K562 (cell line): Measurements from ENCODE around the gene DSCAM. TPM values are rescaled to one million over a fixed set of nuclear protein-coding genes. Genes with fewer than 3 reads are reported as not detected.

Experiments used
- ATAC-seq: fragments of 200-7000 bp; cut with Tn5 transposase; 3 replicates; pipeline ENCODE4 v1.9.1; 2020; ENCODE audit warnings: moderate library complexity
- BruUV-seq: library from RNA; stranded (reverse); fragments of 400-500 nt; replicated peaks from 2 replicates; lab custom pipeline; 2021; lab: Mats Ljungman, UMichigan
- CTCF ChIA-PET: fragments of 300-600 bp; formaldehyde crosslinking; extraction: SDS; loops from one replicate; lab custom pipeline; 2021; ENCODE audit warnings: low intra/inter-chr PET ratio; lab: Yijun Ruan, JAX
- POLR2A ChIA-PET: fragments of 300-600, 350-650 bp; sonication (Branson Sonifier 250); formaldehyde crosslinking; extraction: SDS; loops from one replicate; lab custom pipeline; 2021; ENCODE audit warnings: antibody characterized with exemption, inconsistent platforms; lab: Yijun Ruan, JAX
- DNase-seq, 4 experiments: peaks; one replicate each; pipeline versions ENCODE4 v3.0.0 to v3.0.0-alpha.2; 2011 to 2018; ENCODE audit warnings: low spot score in 3 of 4, mixed read lengths in 3 of 4; ENCODE audit errors: extremely low read depth in 1 of 4
- FAIRE-seq: peaks from 2 replicates; lab custom pipeline; 2011; peaks lifted over from hg19 to GRCh38; lab: Jason Lieb, UNC
- H2AFZ ChIP-seq: 2 replicates; pipeline ENCODE4 v1.6.0; 2011; ENCODE audit warnings: low read depth, low read length, control low read depth, inconsistent platforms
- H3K27ac ChIP-seq: fragments of 200-600 bp; 3 replicates; pipeline ENCODE4 v1.8.0; 2011; ENCODE audit warnings: low read depth, mild to moderate bottlenecking, control low read depth, inconsistent platforms, low read length, moderate library complexity, mixed read lengths; ENCODE audit errors: extremely low read depth
- H3K27me3 ChIP-seq, 2 experiments: fragments of 300-600 bp in 1 of 2; 2 replicates in 1 of 2; 3 replicates in 1 of 2; pipeline versions ENCODE4 v1.6.0 to v1.8.0; 2011; ENCODE audit warnings: inconsistent platforms in 2 of 2, low read length in 2 of 2, mild to moderate bottlenecking in 1 of 2, mixed read lengths in 1 of 2, moderate library complexity in 1 of 2; ENCODE audit not compliant: control insufficient read depth in 2 of 2, insufficient read depth in 2 of 2
- H3K36me3 ChIP-seq: fragments of 300-600 bp; 3 replicates; pipeline ENCODE4 v1.8.0; 2011; ENCODE audit warnings: mild to moderate bottlenecking, low read length, inconsistent platforms; ENCODE audit not compliant: control insufficient read depth, insufficient read depth
- H3K4me1 ChIP-seq, 2 experiments: fragments of 200-600 bp in 1 of 2; replicated peaks in 1 of 2; 2 replicates in 1 of 2; 3 replicates in 1 of 2; pipeline versions ENCODE4 v1.5.1 to v1.8.0; 2011; ENCODE audit warnings: inconsistent platforms in 2 of 2, low read length in 2 of 2, mild to moderate bottlenecking in 1 of 2, mixed read lengths in 1 of 2, moderate library complexity in 1 of 2; ENCODE audit not compliant: control insufficient read depth in 2 of 2, insufficient read depth in 2 of 2
- H3K4me2 ChIP-seq: 2 replicates; pipeline ENCODE4 v1.6.1; 2011; ENCODE audit warnings: low read length, control low read depth, inconsistent platforms, mixed read lengths; ENCODE audit not compliant: insufficient read depth
- H3K4me3 ChIP-seq: fragments of 200-600 bp; sonication (generic), shearing (Covaris generic); 2 replicates; pipeline ENCODE4 v1.5.1; 2016; ENCODE audit warnings: control low read depth, inconsistent platforms
- H3K79me2 ChIP-seq: fragments of 200-600 bp; 3 replicates; pipeline ENCODE4 v1.8.0; 2011; ENCODE audit warnings: low read length, inconsistent platforms; ENCODE audit not compliant: control insufficient read depth, insufficient read depth
- H3K9ac ChIP-seq, 2 experiments: 2 replicates each; pipeline versions ENCODE4 v1.6.0 to v1.6.1; 2011; ENCODE audit warnings: low read depth in 2 of 2, low read length in 2 of 2, control low read depth in 1 of 2, inconsistent platforms in 1 of 2, mild to moderate bottlenecking in 1 of 2, mixed read lengths in 1 of 2; ENCODE audit not compliant: insufficient read depth in 1 of 2
- H3K9me1 ChIP-seq: one replicate; pipeline ENCODE4 v1.6.0; 2011; ENCODE audit warnings: inconsistent platforms, mild to moderate bottlenecking, low read length, moderate library complexity; ENCODE audit not compliant: control insufficient read depth, insufficient read depth
- H3K9me3 ChIP-seq: replicated peaks from 2 replicates; pipeline ENCODE4 v1.5.1; 2011; ENCODE audit warnings: low read depth, low read length, inconsistent platforms; ENCODE audit not compliant: control insufficient read depth, insufficient read depth
- H4K20me1 ChIP-seq: replicated peaks from 2 replicates; pipeline ENCODE4 v1.6.1; 2011; ENCODE audit warnings: low read length, inconsistent platforms, mixed read lengths; ENCODE audit not compliant: control insufficient read depth, insufficient read depth
- ETV6 ChIP-seq, 3 experiments: fragments of 150-350 bp in 1 of 3; sonication (generic) in 1 of 3; formaldehyde crosslinking in 1 of 3; IDR thresholded peaks; 2 replicates each; pipeline versions ENCODE4 v1.6.1 to v1.8.0; 2014 to 2022; ENCODE audit warnings: borderline replicate concordance in 2 of 3, low read depth in 2 of 3, antibody characterized with exemption in 1 of 3, low read length in 1 of 3, mild to moderate bottlenecking in 1 of 3, missing genetic modification reagents in 1 of 3
- HDGF ChIP-seq: fragments of 450-650 bp; IDR thresholded peaks from 2 replicates; pipeline ENCODE4 v1.6.1; 2016
- PHTF2 ChIP-seq: fragments of 250-450 bp; sonication (Bioruptor Pico); IDR thresholded peaks from 2 replicates; pipeline ENCODE4 v1.5.0; 2021; ENCODE audit warnings: mild to moderate bottlenecking
- SAFB ChIP-seq: fragments of 200-400 bp; formaldehyde crosslinking; IDR thresholded peaks from 2 replicates; pipeline ENCODE4 v1.6.1; 2017; ENCODE audit warnings: low read depth, low read length, borderline replicate concordance
- ZNF780A ChIP-seq: fragments of 250-450 bp; sonication (Bioruptor Pico); IDR thresholded peaks from 2 replicates; pipeline ENCODE4 v1.5.0; 2021; ENCODE audit warnings: mild to moderate bottlenecking
- WGBS: fragments of 100-300 bp; shearing (Covaris generic); methylation state at CpG from one replicate; pipeline ENCODE4 v1.1.6; 2016; ENCODE audit warnings: low coverage, mixed read lengths; ENCODE audit not compliant: insufficient coverage; ENCODE audit errors: missing lambda C conversion rate; 5-methylcytosine and 5-hydroxymethylcytosine counted together
- in situ Hi-C: fragments of 300-500 bp; cut with MboI; formaldehyde crosslinking; loops from 4 replicates; pipeline ENCODE4 v1.15.0; 2018; ENCODE audit warnings: inconsistent platforms, mixed read lengths
- intact Hi-C: fragments of 100-400 bp; cut with micrococcal nuclease; formaldehyde crosslinking; loops from 2 replicates; pipeline ENCODE4 v1.14.2; 2022
- polyA plus RNA-seq, 8 experiments: library from polyadenylated mRNA; depleted of rRNA in 4 of 8; stranded (reverse) in 5 of 8; unstranded in 3 of 8; fragments of >200 nt; fragmentation: Nextera tagmentation in 2 of 8; fragmentation: Illumina TruSeq in 1 of 8; extraction: Ambion mirVana in 2 of 8; extraction: Trizol in 1 of 8; gene quantifications; 2 replicates each; pipeline versions ENCODE4 v1.2.1 to v1.2.3, GENCODE V29; 2011 to 2014; ENCODE audit warnings: inconsistent platforms in 1 of 8, missing spikeins in 1 of 8
- total RNA-seq, 7 experiments: library from RNA; depleted of rRNA in 6 of 7; stranded (reverse); fragments of >200 nt in 6 of 7; fragmentation: Illumina TruSeq in 2 of 7; extraction: Trizol in 2 of 7; gene quantifications; 2 replicates each; pipeline versions ENCODE4 v1.2.1 to v1.2.3, GENCODE V29; 2011 to 2021; ENCODE audit warnings: low replicate concordance in 1 of 7
- TF ChIP-seq, protein P1 (sequence below): IDR thresholded peaks from 2 replicates; pipeline ENCODE4 v1.6.1; 2016; ENCODE audit warnings: missing genetic modification characterization, missing compliant biosample characterization

The DSCAM gene
- total and polyA plus RNA-seq, 9 of the 15 experiments (the other 6 are each of a cell fraction or from before 2014, with no cell fraction given): not detected

DNA sequence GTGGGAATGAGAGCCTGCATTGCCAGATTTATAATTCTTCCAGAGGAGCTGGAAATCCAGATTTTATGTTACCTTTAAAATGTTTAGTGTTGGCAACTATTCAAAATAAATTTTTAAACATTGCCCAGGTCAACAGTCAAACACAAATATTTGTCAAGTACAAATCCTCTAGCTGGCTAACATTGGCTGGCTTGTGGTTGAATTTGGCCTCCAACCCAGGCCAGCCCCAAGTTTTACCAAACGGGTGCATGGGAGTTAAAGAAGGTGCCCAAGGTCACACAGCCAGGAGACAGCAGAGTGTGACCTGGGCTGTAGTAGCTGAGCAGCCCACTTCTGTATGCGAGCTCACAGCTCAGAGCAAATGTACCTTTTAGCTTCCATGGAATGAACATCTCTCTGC lies 240.6 kb downstream of the DSCAM start:
- POLR2A ChIA-PET: no interaction called here
- no peak for DNase-seq
- no TSS peak for BruUV-seq
- CTCF ChIA-PET: no interaction called here
- H3K9me1 ChIP-seq: no peaks in the 10 kb centered on the region
- H3K4me3 ChIP-seq: no peak overlapping the region
- in situ Hi-C loops: no loop called here
- H3K4me2 ChIP-seq: no peak overlapping the region
- no peak for TF ChIP-seq ETV6 (IDR thresholded peaks at IDR 0.05; ENCODE audit: borderline replicate concordance in 1 of 2, low read depth in 2 of 2, low read length in 1 of 2)
- TF ChIP-seq ETV6 (CRISPR knock-in tag; IDR thresholded peaks at IDR 0.05; ENCODE audit: borderline replicate concordance): no peak
- no peak for TF ChIP-seq HDGF
- TF ChIP-seq SAFB: no peak
- TF ChIP-seq ZNF780A (CRISPR knock-in tag): no peak
- TF ChIP-seq, protein P1, sequence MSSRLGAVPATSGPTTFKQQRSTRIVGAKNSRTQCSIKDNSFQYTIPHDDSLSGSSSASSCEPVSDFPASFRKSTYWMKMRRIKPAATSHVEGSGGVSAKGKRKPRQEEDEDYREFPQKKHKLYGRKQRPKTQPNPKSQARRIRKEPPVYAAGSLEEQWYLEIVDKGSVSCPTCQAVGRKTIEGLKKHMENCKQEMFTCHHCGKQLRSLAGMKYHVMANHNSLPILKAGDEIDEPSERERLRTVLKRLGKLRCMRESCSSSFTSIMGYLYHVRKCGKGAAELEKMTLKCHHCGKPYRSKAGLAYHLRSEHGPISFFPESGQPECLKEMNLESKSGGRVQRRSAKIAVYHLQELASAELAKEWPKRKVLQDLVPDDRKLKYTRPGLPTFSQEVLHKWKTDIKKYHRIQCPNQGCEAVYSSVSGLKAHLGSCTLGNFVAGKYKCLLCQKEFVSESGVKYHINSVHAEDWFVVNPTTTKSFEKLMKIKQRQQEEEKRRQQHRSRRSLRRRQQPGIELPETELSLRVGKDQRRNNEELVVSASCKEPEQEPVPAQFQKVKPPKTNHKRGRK (tag): no peak
- no peak for TF ChIP-seq PHTF2
- TF ChIP-seq, all 486 proteins: peak for 0
- Histone ChIP-seq H3K9me3 (no peaks in the 10 kb centered on the region), H3K4me1 (no peaks in the 10 kb centered on the region), H3K9ac (no peak overlapping the region), H3K36me3 (no peaks in the 10 kb centered on the region), H4K20me1 (no peaks in the 10 kb centered on the region), H3K79me2 (no peaks in the 10 kb centered on the region), H2AFZ (no peak overlapping the region), H3K27me3 (no peaks in the 10 kb centered on the region), H3K27ac (no peak overlapping the region)
- FAIRE-seq: no peak
- intact Hi-C loops: no loop called here
- no peak for ATAC-seq
- WGBS: 0% methylated on average over 2 of the region's 2 CpGs
